ENCODE results near the gene BCL11B.

- no peak for TF ChIP-seq TAF1 (IDR thresholded peaks at IDR 0.05; ENCODE audit: low read depth)
- no peak for TF ChIP-seq RAD21 (IDR thresholded peaks at IDR 0.05; ENCODE audit: low read depth)
- TF ChIP-seq MAX (IDR thresholded peaks at IDR 0.05) = no peak
- no peak for TF ChIP-seq REST (IDR thresholded peaks at IDR 0.05; ENCODE audit: low read depth)
- TF ChIP-seq EP300 (IDR thresholded peaks at IDR 0.05; ENCODE audit: borderline replicate concordance) = no peak
- TF ChIP-seq, protein P1, sequence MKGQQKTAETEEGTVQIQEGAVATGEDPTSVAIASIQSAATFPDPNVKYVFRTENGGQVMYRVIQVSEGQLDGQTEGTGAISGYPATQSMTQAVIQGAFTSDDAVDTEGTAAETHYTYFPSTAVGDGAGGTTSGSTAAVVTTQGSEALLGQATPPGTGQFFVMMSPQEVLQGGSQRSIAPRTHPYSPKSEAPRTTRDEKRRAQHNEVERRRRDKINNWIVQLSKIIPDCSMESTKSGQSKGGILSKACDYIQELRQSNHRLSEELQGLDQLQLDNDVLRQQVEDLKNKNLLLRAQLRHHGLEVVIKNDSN (IDR thresholded peaks at IDR 0.05) = no peak
- TF ChIP-seq ZBTB7A (IDR thresholded peaks at IDR 0.05; ENCODE audit: low read depth) = no peak
- no peak for TF ChIP-seq CREB1 (IDR thresholded peaks at IDR 0.05; ENCODE audit: low read depth)
- TF ChIP-seq CEBPB (IDR thresholded peaks at IDR 0.05) = no peak
- no peak for TF ChIP-seq YY1 (IDR thresholded peaks at IDR 0.05; ENCODE audit: low read depth)
These were observed 125.2 kb downstream of the BCL11B start for GRCh38 chr14:99146616-99147365.

Data from Ishikawa (cell line).